Duodenal mucosa (tissue), 2 donors: Measurements from ENCODE around the gene HOXC12.

Experiments
- H3K27ac ChIP-seq: one replicate; pipeline ENCODE4 v1.7.0; 2013; ENCODE audit warnings: low read depth, low read length
- H3K27me3 ChIP-seq, 2 donors: one replicate each; pipeline ENCODE4 v1.7.0; 2013; ENCODE audit warnings: low read length in 2 of 2, control low read depth in 1 of 2; ENCODE audit not compliant: insufficient read depth in 2 of 2, control insufficient read depth in 1 of 2
- H3K36me3 ChIP-seq, 2 donors: one replicate each; pipeline ENCODE4 v1.7.0; 2013; ENCODE audit warnings: low read length in 2 of 2, control low read depth in 1 of 2; ENCODE audit not compliant: insufficient read depth in 2 of 2, control insufficient read depth in 1 of 2
- H3K4me1 ChIP-seq, 2 donors: one replicate each; pipeline ENCODE4 v1.7.0; 2013; ENCODE audit warnings: low read length in 2 of 2, control low read depth in 1 of 2; ENCODE audit not compliant: insufficient read depth in 2 of 2, control insufficient read depth in 1 of 2
- H3K4me3 ChIP-seq, 2 donors: one replicate each; pipeline ENCODE4 v1.7.0; 2013; ENCODE audit warnings: low read length in 2 of 2, low read depth in 1 of 2
- H3K9ac ChIP-seq, 2 donors: one replicate each; pipeline ENCODE4 v1.7.0; 2013; ENCODE audit warnings: low read length in 2 of 2, low read depth in 1 of 2
- H3K9me3 ChIP-seq, 2 donors: one replicate each; pipeline ENCODE4 v1.7.0; 2013; ENCODE audit warnings: low read length in 2 of 2, control low read depth in 1 of 2; ENCODE audit not compliant: control insufficient read depth in 1 of 2

The HOXC12 gene

DNA sequence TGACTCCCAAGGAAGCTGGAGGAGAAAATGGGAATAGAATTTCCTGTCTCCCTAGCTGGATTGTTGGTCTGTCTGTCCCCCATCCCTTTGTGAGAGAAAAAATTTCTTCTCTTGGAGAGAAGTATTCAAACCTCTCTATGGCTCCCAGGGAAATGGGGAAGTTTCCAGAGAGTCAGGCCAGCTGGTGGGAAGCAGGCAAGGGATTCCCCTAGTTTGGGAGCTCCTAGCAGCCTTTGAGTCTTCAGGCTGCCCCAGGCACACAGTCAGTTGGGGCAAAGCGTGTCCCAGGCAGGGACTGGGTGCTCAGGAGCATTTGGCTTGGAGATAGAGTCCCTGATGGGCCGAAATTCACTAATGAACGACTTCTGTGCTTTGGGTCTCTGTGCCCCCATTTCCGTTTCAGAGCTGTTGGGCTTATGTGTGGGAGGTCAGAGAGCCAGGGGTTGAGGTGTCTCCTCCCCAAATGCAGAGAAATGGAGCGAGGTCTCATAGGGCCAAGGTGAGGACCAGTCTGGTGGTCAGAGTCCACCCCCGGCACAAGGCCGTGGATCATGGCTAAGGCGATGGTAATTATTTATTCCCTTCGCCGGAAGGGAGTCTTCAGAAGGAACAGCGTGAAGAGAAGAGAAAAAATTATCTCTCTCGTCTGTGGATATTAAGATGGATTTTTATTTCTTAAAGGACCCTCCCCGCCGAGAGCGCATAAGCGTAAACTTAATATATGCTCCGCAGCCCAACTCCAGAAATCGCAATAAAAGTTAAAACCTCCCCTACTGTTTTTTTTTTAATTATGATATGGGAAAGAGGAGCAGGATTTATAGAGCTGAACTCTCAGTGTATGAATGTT, 38.7 kb downstream of the HOXC12 start:
- no peak overlapping the region for H3K4me3 ChIP-seq
- peak overlapping the region; percentile 70 for H3K27ac ChIP-seq
- peaks cover 95 to 100% of the 10 kb centered on the region in 2 donors for H3K27me3 ChIP-seq
- no peak overlapping the region for H3K9ac ChIP-seq
- H3K4me1 ChIP-seq, result peaks cover 19 to 24% of the 10 kb centered on the region in 2 donors
- no peaks in the 10 kb centered on the region for H3K9me3 ChIP-seq
- no peaks in the 10 kb centered on the region for H3K36me3 ChIP-seq

DNA sequence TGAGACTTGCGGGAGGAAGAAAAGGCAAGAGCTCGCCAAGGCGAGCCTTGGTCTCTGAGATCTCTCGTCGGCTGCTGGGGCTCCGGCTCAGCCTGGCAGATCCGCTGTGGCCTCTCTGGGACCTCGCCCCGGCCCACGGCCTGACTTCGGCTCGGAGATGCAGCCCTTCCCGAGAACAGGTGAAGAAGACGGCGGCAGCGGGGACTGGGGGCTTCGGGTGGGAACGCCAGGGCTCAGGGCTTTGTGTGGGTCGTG, 39.2 kb downstream of the HOXC12 start:
- H3K9ac ChIP-seq, result no peak overlapping the region
- no peaks in the 10 kb centered on the region for H3K36me3 ChIP-seq
- H3K9me3 ChIP-seq, result no peaks in the 10 kb centered on the region
- H3K27ac ChIP-seq, result no peak overlapping the region
- peaks cover 19 to 24% of the 10 kb centered on the region in 2 donors for H3K4me1 ChIP-seq
- H3K4me3 ChIP-seq, result no peak overlapping the region
- H3K27me3 ChIP-seq, result peaks cover 95 to 100% of the 10 kb centered on the region in 2 donors

GRCh38 chr12:53994264-53995001, 39.7 kb downstream of the HOXC12 start:
- peaks cover 91 to 100% of the 10 kb centered on the region in 2 donors for H3K27me3 ChIP-seq
- H3K9ac ChIP-seq, result no peak overlapping the region
- H3K4me3 ChIP-seq, result peak overlapping the region in 1 of 2 donors; percentile 70
- H3K36me3 ChIP-seq, result no peaks in the 10 kb centered on the region
- no peaks in the 10 kb centered on the region for H3K9me3 ChIP-seq
- no peak overlapping the region for H3K27ac ChIP-seq
- H3K4me1 ChIP-seq, result peaks cover 18 to 23% of the 10 kb centered on the region in 2 donors

- Histone ChIP-seq H3K4me3 (peak overlapping the region; percentile 70 to 73), H3K27ac (no peak overlapping the region), H3K27me3 (peaks cover 92 to 100% of the 10 kb centered on the region in 2 donors)
Measured at GRCh38 chr12:53995002-53995377, 40.3 kb downstream of the HOXC12 start.

DNA sequence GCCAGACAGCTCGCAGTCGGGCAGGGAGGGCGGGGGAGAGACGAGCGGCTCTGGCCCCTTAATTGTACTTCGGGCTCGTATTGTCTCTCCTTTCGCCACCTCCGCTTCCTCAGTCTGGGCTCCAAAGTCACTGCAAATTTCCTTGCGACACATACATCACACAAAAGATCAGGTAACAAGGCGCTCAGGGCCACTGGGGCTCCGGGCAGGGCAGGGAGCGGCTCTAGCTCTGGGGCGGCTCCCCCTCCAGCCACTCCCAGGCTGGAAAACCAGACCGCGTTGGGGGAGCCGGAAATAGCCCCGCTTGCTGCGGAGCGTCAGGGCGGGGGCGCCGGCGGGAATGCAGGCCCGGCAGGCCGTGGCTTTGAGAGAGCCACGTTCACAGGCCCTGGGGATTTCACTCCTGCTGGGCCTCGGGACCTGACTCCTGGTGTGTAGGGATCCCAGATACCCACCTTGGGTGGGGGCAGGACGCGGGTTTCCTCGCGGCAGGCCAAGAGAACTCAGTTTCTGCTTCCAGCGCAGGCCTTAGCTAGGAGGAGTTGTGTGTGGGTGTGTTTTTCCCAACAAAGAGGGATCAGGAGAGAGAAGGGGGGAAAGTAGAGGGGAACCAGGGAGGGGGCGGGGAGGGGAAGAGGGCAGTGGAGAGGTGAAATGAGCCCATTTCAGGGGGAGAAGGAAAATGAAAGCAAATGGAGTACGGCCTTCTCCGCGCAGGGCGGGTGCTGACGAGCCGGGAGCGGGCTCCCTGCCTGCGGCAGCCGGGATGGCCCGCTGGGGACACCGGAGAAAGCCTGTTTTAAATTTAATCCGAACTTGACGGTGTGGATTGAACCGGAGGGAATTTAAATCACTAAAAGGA, 40.9 kb downstream of the HOXC12 start:
- H3K27me3 ChIP-seq, result peaks cover 92 to 100% of the 10 kb centered on the region in 2 donors
- H3K4me1 ChIP-seq, result peaks cover 16 to 21% of the 10 kb centered on the region in 2 donors
- peak overlapping the region; percentile 70 to 73 for H3K4me3 ChIP-seq
- no peak overlapping the region for H3K27ac ChIP-seq
- no peaks in the 10 kb centered on the region for H3K9me3 ChIP-seq
- H3K9ac ChIP-seq, result peak overlapping the region; percentile 54 to 59
- no peaks in the 10 kb centered on the region for H3K36me3 ChIP-seq

More at GRCh38 chr12:53995002-53995377, 40.3 kb downstream of the HOXC12 start:
- Histone ChIP-seq H3K36me3 (no peaks in the 10 kb centered on the region), H3K9me3 (no peaks in the 10 kb centered on the region), H3K4me1 (peaks cover 16 to 21% of the 10 kb centered on the region in 2 donors), H3K9ac (no peak overlapping the region)

DNA sequence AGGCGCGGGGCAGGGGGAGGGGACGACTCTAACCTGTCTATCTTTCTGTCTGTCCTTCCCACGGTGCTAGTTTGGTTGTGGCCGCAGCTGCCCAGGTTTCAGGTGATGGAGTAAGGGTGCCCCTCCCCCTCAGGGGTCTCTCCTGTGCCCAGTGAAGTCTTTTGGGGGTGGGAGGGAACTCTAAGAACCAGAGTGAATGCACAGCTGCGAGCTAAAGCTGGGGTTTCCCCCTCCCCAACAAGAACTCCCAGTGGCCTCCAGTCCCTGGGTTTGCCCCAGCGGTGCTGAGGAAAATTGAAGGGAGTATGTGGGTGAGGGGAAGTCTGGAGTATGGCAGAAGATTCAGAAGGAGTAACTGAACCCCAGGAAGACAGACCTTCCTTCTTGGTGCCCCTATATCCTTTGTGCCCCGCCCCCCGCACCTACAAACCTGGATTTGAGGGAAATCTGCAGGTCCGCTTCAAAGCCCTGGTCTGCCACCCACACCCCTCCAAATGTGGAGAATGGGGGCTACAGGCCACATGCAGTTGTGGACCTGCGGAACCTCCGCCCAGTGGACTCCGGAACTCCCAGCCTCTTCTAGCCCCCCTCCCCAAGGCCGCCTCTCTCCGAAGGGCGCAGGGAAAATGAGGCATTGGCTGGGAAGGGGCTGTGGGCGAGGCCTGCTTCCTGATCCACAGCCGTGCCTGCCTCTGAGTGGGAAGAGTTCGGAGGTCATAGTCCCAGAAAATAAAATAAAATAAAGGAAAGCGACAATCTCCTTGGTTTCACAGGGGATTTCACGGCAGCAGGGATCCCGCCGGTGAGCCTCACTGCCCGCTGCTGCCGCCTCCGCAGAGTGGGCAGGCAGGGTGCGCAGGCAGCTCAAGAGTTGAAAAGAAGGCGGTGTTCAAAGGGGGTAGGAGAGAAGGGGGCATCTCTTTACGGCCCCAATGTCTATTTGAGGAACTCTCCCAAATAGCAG, 41.8 kb downstream of the HOXC12 start:
- H3K36me3 ChIP-seq, result no peaks in the 10 kb centered on the region
- H3K27ac ChIP-seq, result no peak overlapping the region
- peak overlapping the region; percentile 70 to 73 for H3K4me3 ChIP-seq
- no peaks in the 10 kb centered on the region for H3K9me3 ChIP-seq
- H3K4me1 ChIP-seq, result peaks cover 16 to 21% of the 10 kb centered on the region in 2 donors
- H3K9ac ChIP-seq, result peak overlapping the region in 1 of 2 donors; percentile 54
- H3K27me3 ChIP-seq, result peaks cover 92 to 100% of the 10 kb centered on the region in 2 donors

DNA sequence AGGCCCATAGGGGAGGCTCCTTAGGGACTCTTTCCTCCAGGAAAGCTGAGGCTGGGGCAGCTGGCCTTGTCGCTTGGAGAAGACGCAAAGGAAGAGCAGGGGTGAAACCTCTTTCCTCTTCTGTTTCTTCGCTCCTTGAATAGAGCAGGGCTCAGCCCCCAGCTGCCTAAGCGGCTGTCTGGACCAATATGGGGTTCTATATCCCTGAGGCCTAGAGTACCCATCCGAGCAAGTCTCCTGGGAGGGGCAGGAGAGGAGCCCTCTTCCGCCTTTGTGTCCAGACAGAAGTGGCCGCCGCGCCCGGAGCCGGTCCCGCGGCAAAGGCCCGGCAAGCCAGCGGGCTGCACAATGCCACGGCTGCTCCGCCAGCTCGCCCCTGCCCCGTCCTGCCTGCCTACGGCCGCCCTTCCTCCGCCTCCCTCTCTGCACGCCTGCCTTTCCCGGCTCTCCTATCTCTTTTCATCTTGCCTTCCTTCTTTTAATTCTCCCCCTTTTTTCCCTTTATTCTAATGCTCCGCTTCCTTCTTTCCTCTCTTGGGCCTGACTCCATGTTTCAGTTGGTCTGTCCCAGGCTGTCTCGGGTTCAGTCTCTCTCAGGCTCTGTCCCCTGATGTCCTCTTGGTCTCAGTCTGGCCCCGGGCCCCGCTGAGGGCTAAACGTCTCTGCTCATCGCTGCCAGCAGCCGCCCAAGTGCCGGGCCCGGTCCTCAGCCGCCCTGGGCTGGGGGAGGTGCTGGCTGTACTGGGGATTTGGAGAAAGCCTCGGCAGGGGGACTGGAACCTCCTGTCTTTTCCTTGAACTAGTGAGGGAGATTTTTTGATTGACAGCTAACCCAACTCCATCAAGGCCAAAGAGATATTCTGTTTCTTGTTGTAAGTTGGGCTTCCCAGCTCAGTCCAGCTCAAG, 42.8 kb downstream of the HOXC12 start:
- H3K27me3 ChIP-seq, result peaks cover 92 to 100% of the 10 kb centered on the region in 2 donors
- no peak overlapping the region for H3K9ac ChIP-seq
- H3K9me3 ChIP-seq, result no peaks in the 10 kb centered on the region
- H3K4me3 ChIP-seq, result no peak overlapping the region
- H3K36me3 ChIP-seq, result no peaks in the 10 kb centered on the region
- H3K27ac ChIP-seq, result peak overlapping the region; percentile 14
- H3K4me1 ChIP-seq, result peaks cover 16 to 21% of the 10 kb centered on the region in 2 donors

DNA sequence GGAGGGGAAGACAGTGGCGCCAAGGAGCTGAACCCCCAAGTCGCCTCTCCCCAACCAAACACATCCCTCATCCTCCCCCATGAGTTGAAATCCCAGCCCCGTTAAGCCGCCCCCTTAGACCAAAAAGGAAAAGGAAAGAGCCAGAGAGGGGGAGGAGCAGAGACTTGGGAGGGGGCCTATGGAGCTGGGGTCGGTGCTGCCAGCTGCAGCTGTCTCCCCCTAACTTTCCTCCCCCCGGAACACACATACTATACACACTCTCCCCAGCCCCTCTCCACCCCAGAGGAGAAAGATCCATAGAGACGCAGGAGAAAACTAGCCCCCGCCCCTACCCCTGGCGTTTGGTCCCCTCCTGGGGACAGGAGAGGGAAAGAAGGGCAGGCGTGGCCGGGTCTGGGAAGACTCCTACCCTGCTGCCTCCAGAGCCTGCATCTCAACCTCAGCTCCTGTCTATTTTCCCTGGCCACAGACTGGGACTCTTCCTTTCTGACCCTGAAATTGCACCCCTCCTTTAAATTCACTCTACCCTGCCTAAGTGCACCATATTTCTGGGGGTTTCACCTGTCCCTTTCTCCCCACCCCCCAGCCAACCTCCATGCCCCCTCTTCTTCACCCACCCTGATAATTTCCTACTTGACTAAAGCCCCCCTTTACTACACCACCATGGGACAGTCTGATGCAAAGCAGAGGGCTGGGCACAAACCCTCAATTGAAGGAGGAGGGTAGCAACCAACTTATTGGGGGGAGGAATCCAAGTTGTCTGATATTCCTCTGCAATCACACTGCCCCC, 43.6 kb downstream of the HOXC12 start:
- Histone ChIP-seq H3K4me1 (peaks cover 16 to 21% of the 10 kb centered on the region in 2 donors), H3K4me3 (no peak overlapping the region), H3K36me3 (no peaks in the 10 kb centered on the region), H3K27me3 (peaks cover 92 to 100% of the 10 kb centered on the region in 2 donors), H3K9me3 (no peaks in the 10 kb centered on the region), H3K9ac (no peak overlapping the region), H3K27ac (no peak overlapping the region)
